Keratinocyte (primary cell): Measurements from ENCODE around the gene NPPA. TPM values are rescaled to one million over a fixed set of nuclear protein-coding genes. Genes with fewer than 3 reads are reported as not detected.

Experiments
- DNase-seq: peaks from one replicate; pipeline ENCODE4 v3.0.0-alpha.2; 2011; ENCODE audit warnings: low read depth, missing footprints, low spot score
- FAIRE-seq: peaks from 2 replicates; lab custom pipeline; 2011; peaks lifted over from hg19 to GRCh38; lab: Jason Lieb, UNC
- H2AFZ ChIP-seq: 2 replicates; pipeline ENCODE4 v1.6.0; 2012; ENCODE audit warnings: low read length, control low read depth, inconsistent platforms; ENCODE audit not compliant: control insufficient read depth
- H3K27ac ChIP-seq: 2 replicates; pipeline ENCODE4 v1.5.1; 2011; ENCODE audit warnings: low read length; ENCODE audit not compliant: control insufficient read depth, insufficient read depth
- H3K27me3 ChIP-seq: 3 replicates; pipeline ENCODE4 v1.6.0; 2011; ENCODE audit warnings: low read length; ENCODE audit not compliant: control insufficient read depth, insufficient read depth; ENCODE audit errors: extremely low read depth
- H3K36me3 ChIP-seq, 2 experiments: 2 replicates in 1 of 2; 3 replicates in 1 of 2; pipeline ENCODE4 v1.5.1; 2011; ENCODE audit warnings: low read length in 2 of 2, mild to moderate bottlenecking in 1 of 2; ENCODE audit not compliant: control insufficient read depth in 2 of 2, insufficient read depth in 2 of 2; ENCODE audit errors: extremely low read depth in 1 of 2
- H3K4me1 ChIP-seq: 3 replicates; pipeline ENCODE4 v1.5.1; 2011; ENCODE audit warnings: low read length; ENCODE audit not compliant: control insufficient read depth, insufficient read depth; ENCODE audit errors: extremely low read depth
- H3K4me2 ChIP-seq: 3 replicates; pipeline ENCODE4 v1.6.0; 2011; ENCODE audit warnings: low read depth, low read length; ENCODE audit not compliant: control insufficient read depth, insufficient read depth; ENCODE audit errors: extremely low read depth
- H3K4me3 ChIP-seq, 3 experiments: fragments of 200-600 bp in 1 of 3; sonication (generic) in 1 of 3; 2 replicates in 2 of 3; 3 replicates in 1 of 3; pipeline ENCODE4 v1.5.1; 2011 to 2016; ENCODE audit warnings: low read length in 3 of 3, mild to moderate bottlenecking in 3 of 3, control low read depth in 2 of 3, inconsistent platforms in 1 of 3, low read depth in 1 of 3, mixed read lengths in 1 of 3, mixed run types in 1 of 3, moderate library complexity in 1 of 3; ENCODE audit not compliant: control insufficient read depth in 2 of 3, insufficient read depth in 2 of 3; ENCODE audit errors: extremely low read depth in 1 of 3
- H3K79me2 ChIP-seq: 2 replicates; pipeline ENCODE4 v1.6.0; 2012; ENCODE audit warnings: low read length; ENCODE audit not compliant: control insufficient read depth, insufficient read depth
- H3K9ac ChIP-seq: 3 replicates; pipeline ENCODE4 v1.6.0; 2011; ENCODE audit warnings: low read length; ENCODE audit not compliant: control insufficient read depth, insufficient read depth; ENCODE audit errors: extremely low read depth
- H3K9me1 ChIP-seq: 3 replicates; pipeline ENCODE4 v1.6.0; 2011; ENCODE audit warnings: low read length; ENCODE audit not compliant: control insufficient read depth, insufficient read depth; ENCODE audit errors: extremely low read depth
- H3K9me3 ChIP-seq: 2 replicates; pipeline ENCODE4 v1.5.1; 2012; ENCODE audit warnings: low read depth, low read length; ENCODE audit not compliant: control insufficient read depth
- H4K20me1 ChIP-seq: 3 replicates; pipeline ENCODE4 v1.6.0; 2011; ENCODE audit warnings: low read length; ENCODE audit not compliant: control insufficient read depth, insufficient read depth; ENCODE audit errors: extremely low read depth
- EZH2 ChIP-seq: IDR thresholded peaks from one replicate; pipeline ENCODE4 v1.6.1; 2012; ENCODE audit warnings: inconsistent platforms, mild to moderate bottlenecking, low read length, moderate library complexity
- dilution Hi-C: fragments of 300-500 bp; cut with MboI; formaldehyde crosslinking; loops from one replicate; pipeline ENCODE4 v1.7.0; 2020; ENCODE audit warnings: low sequenced_read_pairs; ENCODE audit not compliant: extremely low pct_ligation_motif_present
- polyA plus RNA-seq, 5 experiments: library from polyadenylated mRNA; depleted of rRNA in 3 of 5; stranded (reverse) in 3 of 5; stranded (forward) in 1 of 5; unstranded in 1 of 5; fragments of >200 nt; gene quantifications; 1 replicate in 1 of 5; 2 replicates in 3 of 5; 3 replicates in 1 of 5; pipeline versions ENCODE4 v1.2.1 to v1.2.3, GENCODE V29; 2011 to 2012; ENCODE audit warnings: missing spikeins in 2 of 5, low read depth in 1 of 5, low replicate concordance in 1 of 5
- TF ChIP-seq, protein P1 (sequence below), 3 experiments: IDR thresholded peaks in 1 of 3; conservative IDR thresholded peaks in 1 of 3; optimal IDR thresholded peaks in 1 of 3; 2 replicates in 2 of 3; 3 replicates in 1 of 3; pipeline versions ENCODE3 to v1.5.1; 2011; ENCODE audit warnings: low read length in 3 of 3, mild to moderate bottlenecking in 3 of 3, moderate library complexity in 2 of 3, control low read depth in 1 of 3, inconsistent platforms in 1 of 3; ENCODE audit not compliant: insufficient read depth in 2 of 3; ENCODE audit errors: extremely low read depth in 1 of 3

Gene NPPA
- polyA plus RNA-seq, 1 donor (not counting 4 experiments of a cell fraction or from before 2014, with no cell fraction given), result not detected

DNA sequence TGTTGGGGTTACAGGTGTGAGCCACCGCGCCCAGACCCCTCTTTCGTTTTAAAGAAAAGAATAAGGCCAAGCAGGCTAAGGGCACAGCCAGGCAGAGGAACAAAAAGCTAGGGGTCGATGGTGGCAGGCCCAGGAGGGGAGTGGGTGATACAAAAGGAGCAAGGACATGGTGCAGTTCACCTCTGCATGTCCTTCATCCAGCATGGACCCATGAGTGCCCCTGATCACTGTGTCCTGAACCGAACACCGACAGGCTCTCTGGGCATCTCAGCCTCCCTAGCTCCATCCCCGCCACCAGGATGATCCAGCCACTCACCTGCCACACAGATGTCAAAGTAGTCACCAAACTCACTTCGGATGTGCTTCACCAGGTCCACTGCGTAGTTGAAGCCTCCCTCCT lies 47.7 kb downstream of the NPPA start:
- DNase-seq, result no peak
- TF ChIP-seq EZH2, result no peak
- TF ChIP-seq, protein P1, sequence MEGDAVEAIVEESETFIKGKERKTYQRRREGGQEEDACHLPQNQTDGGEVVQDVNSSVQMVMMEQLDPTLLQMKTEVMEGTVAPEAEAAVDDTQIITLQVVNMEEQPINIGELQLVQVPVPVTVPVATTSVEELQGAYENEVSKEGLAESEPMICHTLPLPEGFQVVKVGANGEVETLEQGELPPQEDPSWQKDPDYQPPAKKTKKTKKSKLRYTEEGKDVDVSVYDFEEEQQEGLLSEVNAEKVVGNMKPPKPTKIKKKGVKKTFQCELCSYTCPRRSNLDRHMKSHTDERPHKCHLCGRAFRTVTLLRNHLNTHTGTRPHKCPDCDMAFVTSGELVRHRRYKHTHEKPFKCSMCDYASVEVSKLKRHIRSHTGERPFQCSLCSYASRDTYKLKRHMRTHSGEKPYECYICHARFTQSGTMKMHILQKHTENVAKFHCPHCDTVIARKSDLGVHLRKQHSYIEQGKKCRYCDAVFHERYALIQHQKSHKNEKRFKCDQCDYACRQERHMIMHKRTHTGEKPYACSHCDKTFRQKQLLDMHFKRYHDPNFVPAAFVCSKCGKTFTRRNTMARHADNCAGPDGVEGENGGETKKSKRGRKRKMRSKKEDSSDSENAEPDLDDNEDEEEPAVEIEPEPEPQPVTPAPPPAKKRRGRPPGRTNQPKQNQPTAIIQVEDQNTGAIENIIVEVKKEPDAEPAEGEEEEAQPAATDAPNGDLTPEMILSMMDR (optimal IDR thresholded peaks at IDR 0.05 in 1 of 3, IDR thresholded peaks at IDR 0.05 in 1 of 3, conservative IDR thresholded peaks at IDR 0.05 in 1 of 3; ENCODE audit: extremely low read depth in 1 of 3, insufficient read depth in 2 of 3, low read length in 3 of 3), result no peak
- Histone ChIP-seq H3K4me1 (peaks cover 30% of the 10 kb centered on the region), H3K4me2 (no peak overlapping the region), H3K27ac (no peak overlapping the region), H3K36me3 (peaks cover 8 to 18% of the 10 kb centered on the region in 2 experiments), H3K9me3 (no peaks in the 10 kb centered on the region), H4K20me1 (no peaks in the 10 kb centered on the region), H2AFZ (no peak overlapping the region), H3K9me1 (no peaks in the 10 kb centered on the region), H3K4me3 (no peak overlapping the region), H3K79me2 (no peaks in the 10 kb centered on the region), H3K9ac (no peak overlapping the region), H3K27me3 (no peaks in the 10 kb centered on the region)
- dilution Hi-C loops, result no loop called here
- no peak for FAIRE-seq

- Histone ChIP-seq H3K79me2 (no peaks in the 10 kb centered on the region), H3K9ac (no peak overlapping the region), H3K4me3 (no peak overlapping the region), H2AFZ (no peak overlapping the region), H3K27ac (no peak overlapping the region), H3K36me3 (peaks cover 8 to 18% of the 10 kb centered on the region in 2 experiments), H3K27me3 (no peaks in the 10 kb centered on the region), H3K4me2 (no peak overlapping the region), H3K9me3 (no peaks in the 10 kb centered on the region), H3K4me1 (peaks cover 22% of the 10 kb centered on the region), H3K9me1 (no peaks in the 10 kb centered on the region), H4K20me1 (no peaks in the 10 kb centered on the region)
- DNase-seq, result no peak
- no peak for FAIRE-seq
- dilution Hi-C loops, result no loop called here
- TF ChIP-seq EZH2, result no peak
- TF ChIP-seq, protein P1 (optimal IDR thresholded peaks at IDR 0.05 in 1 of 3, IDR thresholded peaks at IDR 0.05 in 1 of 3, conservative IDR thresholded peaks at IDR 0.05 in 1 of 3; ENCODE audit: extremely low read depth in 1 of 3, insufficient read depth in 2 of 3, low read length in 3 of 3), result no peak
These were observed 48.5 kb downstream of the NPPA start for GRCh38 chr1:11799099-11799498.
